ENCODE measurements around the gene CTDP1. TPM values are rescaled to one million over a fixed set of nuclear protein-coding genes. Genes with fewer than 3 reads are reported as not detected.

CTDP1 gene
- polyA plus RNA-seq, 1 donor (not counting 4 experiments of a cell fraction or from before 2014, with no cell fraction given): 9.2 TPM

GRCh38 chr18:79797518-79798345 lies 118.1 kb downstream of the CTDP1 start, which contains the start of gene KCNG2:
Gene KCNG2 (plus strand): TSS chr18:79797938. CDS start chr18:79863668, 65,730 bp downstream.
- H3K9me3 ChIP-seq (ENCODE audit: control insufficient read depth, low read depth, low read length): no peaks in the 10 kb centered on the region
- dilution Hi-C loops (cut with MboI; ENCODE audit: extremely low pct_ligation_motif_present, low sequenced_read_pairs): no loop called here
- H4K20me1 ChIP-seq (ENCODE audit: control insufficient read depth, extremely low read depth, insufficient read depth, low read length): no peaks in the 10 kb centered on the region
- no peak for FAIRE-seq
- H3K27ac ChIP-seq (ENCODE audit: control insufficient read depth, insufficient read depth, low read length): no peak within 1 kb of the TSS
- DNase-seq (ENCODE audit: low read depth, low spot score): no peak
- no peaks in the 10 kb centered on the region for H3K9me1 ChIP-seq (ENCODE audit: control insufficient read depth, extremely low read depth, insufficient read depth, low read length)
- no peaks in the 10 kb centered on the region for H3K79me2 ChIP-seq (ENCODE audit: control insufficient read depth, insufficient read depth, low read length)
- H3K4me2 ChIP-seq (ENCODE audit: control insufficient read depth, extremely low read depth, insufficient read depth, low read depth, low read length): peak within 1 kb of the TSS; percentile 10
- H3K27me3 ChIP-seq (ENCODE audit: control insufficient read depth, extremely low read depth, insufficient read depth, low read length): peaks cover 44% of the 10 kb centered on the region
- H2AFZ ChIP-seq (ENCODE audit: control insufficient read depth, low read length): no peak within 1 kb of the TSS
- no peak within 1 kb of the TSS for H3K4me3 ChIP-seq (ENCODE audit: control insufficient read depth in 2 of 3, extremely low read depth in 1 of 3, insufficient read depth in 2 of 3, low read depth in 1 of 3, low read length in 3 of 3)
- peak in 1 of 3 experiments; percentile 42 for TF ChIP-seq CTCF (optimal IDR thresholded peaks at IDR 0.05 in 1 of 3, IDR thresholded peaks at IDR 0.05 in 1 of 3, conservative IDR thresholded peaks at IDR 0.05 in 1 of 3; ENCODE audit: extremely low read depth in 1 of 3, insufficient read depth in 2 of 3, low read length in 3 of 3)
- peak; percentile 87 for TF ChIP-seq EZH2 (IDR thresholded peaks at IDR 0.05; ENCODE audit: low read length)
- H3K9ac ChIP-seq (ENCODE audit: control insufficient read depth, extremely low read depth, insufficient read depth, low read length): no peak within 1 kb of the TSS
- no peaks in the 10 kb centered on the region for H3K4me1 ChIP-seq (ENCODE audit: control insufficient read depth, extremely low read depth, insufficient read depth, low read length)
- no peaks in the 10 kb centered on the region for H3K36me3 ChIP-seq (ENCODE audit: control insufficient read depth in 2 of 2, extremely low read depth in 1 of 2, insufficient read depth in 2 of 2, low read length in 2 of 2)

- Histone ChIP-seq H3K27ac (ENCODE audit: control insufficient read depth, insufficient read depth, low read length) (no peak overlapping the region), H2AFZ (ENCODE audit: control insufficient read depth, low read length) (no peak overlapping the region), H3K9me1 (ENCODE audit: control insufficient read depth, extremely low read depth, insufficient read depth, low read length) (no peaks in the 10 kb centered on the region), H4K20me1 (ENCODE audit: control insufficient read depth, extremely low read depth, insufficient read depth, low read length) (no peaks in the 10 kb centered on the region), H3K79me2 (ENCODE audit: control insufficient read depth, insufficient read depth, low read length) (no peaks in the 10 kb centered on the region), H3K4me3 (ENCODE audit: control insufficient read depth in 2 of 3, extremely low read depth in 1 of 3, insufficient read depth in 2 of 3, low read depth in 1 of 3, low read length in 3 of 3) (no peak overlapping the region), H3K27me3 (ENCODE audit: control insufficient read depth, extremely low read depth, insufficient read depth, low read length) (peaks cover 44% of the 10 kb centered on the region), H3K4me1 (ENCODE audit: control insufficient read depth, extremely low read depth, insufficient read depth, low read length) (no peaks in the 10 kb centered on the region), H3K4me2 (ENCODE audit: control insufficient read depth, extremely low read depth, insufficient read depth, low read depth, low read length) (peak overlapping the region; percentile 10), H3K9me3 (ENCODE audit: control insufficient read depth, low read depth, low read length) (no peaks in the 10 kb centered on the region), H3K36me3 (ENCODE audit: control insufficient read depth in 2 of 2, extremely low read depth in 1 of 2, insufficient read depth in 2 of 2, low read length in 2 of 2) (no peaks in the 10 kb centered on the region), H3K9ac (ENCODE audit: control insufficient read depth, extremely low read depth, insufficient read depth, low read length) (no peak overlapping the region)
- TF ChIP-seq EZH2 (IDR thresholded peaks at IDR 0.05; ENCODE audit: low read length) (peak; percentile 89), CTCF (optimal IDR thresholded peaks at IDR 0.05 in 1 of 3, IDR thresholded peaks at IDR 0.05 in 1 of 3, conservative IDR thresholded peaks at IDR 0.05 in 1 of 3; ENCODE audit: extremely low read depth in 1 of 3, insufficient read depth in 2 of 3, low read length in 3 of 3) (no peak)
- DNase-seq (ENCODE audit: low read depth, low spot score): no peak
- FAIRE-seq: no peak
- dilution Hi-C loops (cut with MboI; ENCODE audit: extremely low pct_ligation_motif_present, low sequenced_read_pairs): no loop called here
Measured at GRCh38 chr18:79798346-79798998, 118.9 kb downstream of the CTDP1 start.

Measured in keratinocyte (primary cell).